Neural progenitor cell (in vitro differentiated cells): Measurements from ENCODE around the gene RREB1. TPM values are rescaled to one million over a fixed set of nuclear protein-coding genes. Genes with fewer than 3 reads are reported as not detected.

Source experiments
- DNase-seq: peaks from one replicate; pipeline ENCODE4 v3.0.0-alpha.2; 2016; ENCODE audit warnings: low spot score
- H2AFZ ChIP-seq: fragments of 200-600 bp; sonication (generic); replicated peaks from 2 replicates; pipeline ENCODE4 v1.6.1; 2016; ENCODE audit warnings: antibody characterized with exemption
- H3F3A ChIP-seq: fragments of 200-600 bp; sonication (generic); 2 replicates; pipeline ENCODE4 v1.6.1; 2016; ENCODE audit warnings: antibody characterized with exemption, low read depth
- H3K27ac ChIP-seq: fragments of 200-600 bp; sonication (generic); 2 replicates; pipeline ENCODE4 v1.5.1; 2016; ENCODE audit warnings: mild to moderate bottlenecking
- H3K27me3 ChIP-seq: fragments of 200-600 bp; sonication (generic); 2 replicates; pipeline ENCODE4 v1.6.1; 2016; ENCODE audit warnings: mild to moderate bottlenecking, moderate library complexity
- H3K36me3 ChIP-seq: fragments of 200-600 bp; sonication (generic); 2 replicates; pipeline ENCODE4 v1.5.1; 2016
- H3K4me1 ChIP-seq: fragments of 200-600 bp; sonication (generic); 2 replicates; pipeline ENCODE4 v1.6.1; 2016; ENCODE audit warnings: mixed run types
- H3K4me2 ChIP-seq: fragments of 200-600 bp; sonication (generic); 2 replicates; pipeline ENCODE4 v1.6.1; 2016
- H3K4me3 ChIP-seq: fragments of 200-600 bp; sonication (generic); 2 replicates; pipeline ENCODE4 v1.5.1; 2016
- H3K79me2 ChIP-seq: fragments of 200-600 bp; sonication (generic); 2 replicates; pipeline ENCODE4 v1.6.1; 2016; ENCODE audit warnings: low read depth
- H3K9ac ChIP-seq: fragments of 200-600 bp; sonication (generic); 2 replicates; pipeline ENCODE4 v1.6.1; 2016
- H3K9me3 ChIP-seq: fragments of 200-600 bp; sonication (generic); 2 replicates; pipeline ENCODE4 v1.5.1; 2016; ENCODE audit warnings: low read depth
- H4K20me1 ChIP-seq: fragments of 200-600 bp; sonication (generic); 2 replicates; pipeline ENCODE4 v1.6.1; 2016; ENCODE audit warnings: low read depth
- H3K27ac Mint-ChIP-seq: 3 replicates; pipeline ENCODE4 v1.8.0; 2021; ENCODE audit warnings: mixed read lengths
- H3K27me3 Mint-ChIP-seq: 2 replicates; pipeline ENCODE4 v1.8.0; 2022; ENCODE audit warnings: low read depth, mild to moderate bottlenecking, inconsistent platforms, moderate library complexity, mixed read lengths; ENCODE audit not compliant: insufficient read depth
- H3K36me3 Mint-ChIP-seq: 3 replicates; pipeline ENCODE4 v1.8.0; 2021; ENCODE audit warnings: mixed read lengths
- H3K4me1 Mint-ChIP-seq: 3 replicates; pipeline ENCODE4 v1.8.0; 2021; ENCODE audit warnings: mixed read lengths
- H3K4me3 Mint-ChIP-seq: 3 replicates; pipeline ENCODE4 v1.8.0; 2021; ENCODE audit warnings: mild to moderate bottlenecking, moderate library complexity, mixed read lengths
- H3K9me3 Mint-ChIP-seq: 3 replicates; pipeline ENCODE4 v1.8.0; 2020; ENCODE audit warnings: mixed read lengths
- CTCF ChIP-seq: fragments of 200-600 bp; sonication (generic); IDR thresholded peaks from 2 replicates; pipeline ENCODE4 v1.5.1; 2017; ENCODE audit warnings: antibody characterized with exemption, mild to moderate bottlenecking
- EZH2 ChIP-seq: fragments of 200-600 bp; sonication (generic); IDR thresholded peaks from 2 replicates; pipeline ENCODE4 v1.6.1; 2017; ENCODE audit warnings: antibody characterized with exemption, mild to moderate bottlenecking, moderate library complexity
- EZH2phosphoT487 ChIP-seq: fragments of 200-600 bp; sonication (generic); IDR thresholded peaks from 2 replicates; pipeline ENCODE4 v1.6.1; 2017; ENCODE audit warnings: antibody characterized with exemption
- total RNA-seq: library from RNA; depleted of rRNA; stranded (reverse); fragments of >200 nt; gene quantifications from 2 replicates; pipeline ENCODE4 v1.2.3, GENCODE V29; 2015; ENCODE audit warnings: low replicate concordance

RREB1 gene
- total RNA-seq, 1 donor from 2014 or later: 12.1 TPM

- H3K9me3 ChIP-seq: no peaks in the 10 kb centered on the region
- H3K4me2 ChIP-seq: no peak overlapping the region
- no peaks in the 10 kb centered on the region for H3K36me3 ChIP-seq
- peaks cover 17% of the 10 kb centered on the region for H4K20me1 ChIP-seq
- H3K27ac ChIP-seq: no peak overlapping the region
- peaks cover 34% of the 10 kb centered on the region for H3K4me1 ChIP-seq
- H2AFZ ChIP-seq: no peak overlapping the region
- no peak overlapping the region for H3K4me3 ChIP-seq
- no peak overlapping the region for H3K9ac ChIP-seq
- H3K4me3 Mint-ChIP-seq: no peak overlapping the region
- H3K79me2 ChIP-seq: no peaks in the 10 kb centered on the region
- peak overlapping the region; percentile 50 for H3K27ac Mint-ChIP-seq
- no peaks in the 10 kb centered on the region for H3K27me3 ChIP-seq
- no peaks in the 10 kb centered on the region for H3K9me3 Mint-ChIP-seq
- no peak for DNase-seq
- H3F3A ChIP-seq: peaks cover 13% of the 10 kb centered on the region
- H3K27me3 Mint-ChIP-seq: no peaks in the 10 kb centered on the region
- H3K36me3 Mint-ChIP-seq: peaks cover 18% of the 10 kb centered on the region
- no peak for TF ChIP-seq EZH2
- TF ChIP-seq EZH2phosphoT487: no peak
- no peak for TF ChIP-seq CTCF
- H3K4me1 Mint-ChIP-seq: peaks cover 33% of the 10 kb centered on the region
These were observed 108.1 kb downstream of the RREB1 start for GRCh38 chr6:7215798-7216231.

- Histone ChIP-seq H3F3A (peaks cover 13% of the 10 kb centered on the region), H3K4me2 (peak overlapping the region; percentile 44), H3K4me1 (peaks cover 36% of the 10 kb centered on the region), H3K36me3 (no peaks in the 10 kb centered on the region), H3K27me3 (no peaks in the 10 kb centered on the region), H3K79me2 (no peaks in the 10 kb centered on the region), H3K9ac (no peak overlapping the region), H3K9me3 (no peaks in the 10 kb centered on the region), H3K27ac (peak overlapping the region; percentile 5), H4K20me1 (peaks cover 17% of the 10 kb centered on the region), H3K4me3 (no peak overlapping the region), H2AFZ (no peak overlapping the region)
- Mint-ChIP-seq H3K27ac (peak overlapping the region; percentile 11), H3K27me3 (no peaks in the 10 kb centered on the region), H3K4me3 (no peak overlapping the region), H3K9me3 (no peaks in the 10 kb centered on the region), H3K4me1 (peaks cover 34% of the 10 kb centered on the region), H3K36me3 (peaks cover 12% of the 10 kb centered on the region)
- TF ChIP-seq EZH2 (no peak), CTCF (peak; percentile 37)
- peak; percentile 82 for DNase-seq
These were observed 109.3 kb downstream of the RREB1 start for GRCh38 chr6:7216941-7217621.

- H3K27me3 Mint-ChIP-seq: no peaks in the 10 kb centered on the region
- no peak for DNase-seq
- H3K4me3 Mint-ChIP-seq: no peak overlapping the region
- H3K4me1 Mint-ChIP-seq: peaks cover 27% of the 10 kb centered on the region
- Histone ChIP-seq H3K79me2 (no peaks in the 10 kb centered on the region), H3F3A (peaks cover 13% of the 10 kb centered on the region), H3K4me3 (no peak overlapping the region), H3K36me3 (no peaks in the 10 kb centered on the region), H3K4me2 (no peak overlapping the region), H4K20me1 (peaks cover 17% of the 10 kb centered on the region), H3K27ac (no peak overlapping the region), H3K27me3 (no peaks in the 10 kb centered on the region), H3K4me1 (peaks cover 36% of the 10 kb centered on the region), H3K9me3 (no peaks in the 10 kb centered on the region), H2AFZ (no peak overlapping the region), H3K9ac (no peak overlapping the region)
- no peaks in the 10 kb centered on the region for H3K9me3 Mint-ChIP-seq
- TF ChIP-seq EZH2 (no peak), EZH2phosphoT487 (no peak), CTCF (no peak)
- H3K36me3 Mint-ChIP-seq: peaks cover 7% of the 10 kb centered on the region
- no peak overlapping the region for H3K27ac Mint-ChIP-seq
These were observed 110.7 kb downstream of the RREB1 start for GRCh38 chr6:7218406-7218988.
